GM21360 (cell line): ENCODE measurements around the gene HYOU1.
"Not testable (repeated sequence)": the region's sequence is repeated elsewhere in the genome, so short reads cannot be mapped to it uniquely, and the experiment has no call there.

Experiments used
- ATAC-seq: cut with Tn5 transposase; IDR thresholded peaks from one replicate; pipeline ENCODE4 v1.9.1; 2021; ENCODE audit warnings: mild to moderate bottlenecking, moderate library complexity; ENCODE audit not compliant: unreplicated experiment

HYOU1 gene

DNA sequence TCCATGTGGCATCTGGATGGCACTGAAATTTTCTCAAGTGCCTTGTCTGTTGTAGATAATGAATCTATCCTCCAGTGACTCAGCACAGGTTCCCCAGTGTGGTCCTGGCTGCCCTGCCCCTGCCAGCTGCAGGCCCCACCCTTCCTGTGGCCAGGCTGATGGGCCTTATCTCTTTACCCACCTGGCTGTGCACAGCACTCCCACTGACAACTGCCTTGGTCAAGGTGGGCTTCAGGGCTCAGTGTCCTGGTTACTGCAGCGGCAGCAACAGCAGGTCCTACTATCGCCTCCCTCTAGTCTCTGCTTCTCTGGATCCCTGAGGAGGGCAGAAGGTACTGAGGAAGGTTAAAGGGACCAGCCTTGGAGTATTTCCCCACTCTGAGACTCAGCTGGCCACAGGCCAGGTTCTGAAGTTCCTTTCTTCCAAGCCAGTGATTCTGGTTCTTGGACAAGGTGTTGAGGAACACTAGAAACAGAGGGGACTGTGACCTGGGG, 30.8 kb upstream of the HYOU1 start:
- ATAC-seq, result no peak

DNA sequence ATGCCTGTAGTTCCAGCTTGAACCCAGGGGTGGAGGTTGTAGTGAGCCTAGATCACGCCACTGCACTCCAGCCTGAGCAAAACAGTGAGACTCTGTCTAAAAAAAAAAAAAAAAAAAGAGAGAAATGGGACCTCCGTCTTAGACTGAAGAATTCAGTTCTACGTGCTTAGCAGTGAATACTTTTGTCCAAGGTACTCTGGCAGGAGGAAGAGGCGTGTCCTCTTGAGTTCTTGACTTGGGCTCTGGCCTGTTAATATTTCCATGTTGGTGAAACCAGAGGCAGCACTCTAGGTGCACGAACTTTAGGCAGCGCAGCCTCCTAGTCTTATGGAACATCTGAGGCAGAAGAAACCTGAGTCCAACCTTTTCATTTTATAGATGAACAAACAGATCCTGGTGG, 30.1 kb upstream of the HYOU1 start:
- no peak for ATAC-seq

DNA sequence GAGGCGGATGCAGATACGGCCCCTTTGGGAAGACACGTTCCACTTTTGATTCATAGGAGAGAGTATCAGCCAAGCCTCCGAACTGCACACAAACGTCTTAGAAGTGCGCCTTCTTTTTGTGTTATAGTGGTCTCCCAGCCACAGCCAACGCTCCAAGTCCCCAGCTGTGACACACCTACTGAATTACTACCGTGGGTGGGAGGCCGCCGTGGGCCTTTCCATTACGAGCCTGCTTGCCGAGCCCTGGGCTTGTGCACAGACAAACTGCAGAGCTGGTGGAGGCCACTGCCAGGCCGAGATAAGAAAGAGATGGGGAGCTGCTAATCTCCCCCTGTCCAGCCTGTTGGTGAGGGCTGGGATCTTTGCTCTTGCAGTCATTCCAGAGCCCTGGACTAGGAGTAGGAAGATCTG, 28.4 kb upstream of the HYOU1 start:
- ATAC-seq, result no peak

DNA sequence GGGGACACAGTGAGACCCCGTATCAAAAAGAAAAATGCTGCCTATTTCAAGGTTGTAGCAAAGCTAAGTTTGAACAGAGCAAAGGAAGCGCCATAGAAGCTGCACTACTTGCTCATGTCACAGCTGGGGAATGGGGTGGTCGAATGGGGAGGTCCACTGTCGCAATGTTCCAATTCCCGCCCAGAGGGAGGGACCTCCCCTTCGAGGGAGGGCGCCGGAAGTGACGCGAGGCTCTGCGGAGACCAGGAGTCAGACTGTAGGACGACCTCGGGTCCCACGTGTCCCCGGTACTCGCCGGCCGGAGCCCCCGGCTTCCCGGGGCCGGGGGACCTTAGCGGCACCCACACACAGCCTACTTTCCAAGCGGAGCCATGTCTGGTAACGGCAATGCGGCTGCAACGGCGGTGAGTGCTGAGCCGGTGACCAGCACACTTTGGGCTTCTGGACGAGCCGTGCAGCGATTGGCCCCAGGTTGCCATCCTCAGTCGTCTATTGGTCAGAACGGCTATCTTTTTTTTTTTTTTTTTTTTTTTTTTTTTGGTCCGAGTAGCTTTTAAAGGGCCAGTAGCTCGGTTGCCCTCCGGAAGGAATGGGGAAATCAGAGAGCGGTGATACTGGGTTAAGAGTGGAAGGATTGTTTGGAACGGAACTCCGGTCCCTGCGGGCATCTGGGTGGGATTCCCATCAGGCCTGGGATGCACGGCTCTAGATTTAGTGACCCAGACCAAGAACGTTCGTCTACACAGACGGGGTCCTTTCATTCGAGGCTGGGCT, 27.8 kb upstream of the HYOU1 start, which contains the start of gene HMBS:
TSS of gene HMBS (plus strand) at position 219 of the 774 bp plus-strand sequence. CDS start at position 372, 153 bp downstream.
- peak; percentile 78 for ATAC-seq

DNA sequence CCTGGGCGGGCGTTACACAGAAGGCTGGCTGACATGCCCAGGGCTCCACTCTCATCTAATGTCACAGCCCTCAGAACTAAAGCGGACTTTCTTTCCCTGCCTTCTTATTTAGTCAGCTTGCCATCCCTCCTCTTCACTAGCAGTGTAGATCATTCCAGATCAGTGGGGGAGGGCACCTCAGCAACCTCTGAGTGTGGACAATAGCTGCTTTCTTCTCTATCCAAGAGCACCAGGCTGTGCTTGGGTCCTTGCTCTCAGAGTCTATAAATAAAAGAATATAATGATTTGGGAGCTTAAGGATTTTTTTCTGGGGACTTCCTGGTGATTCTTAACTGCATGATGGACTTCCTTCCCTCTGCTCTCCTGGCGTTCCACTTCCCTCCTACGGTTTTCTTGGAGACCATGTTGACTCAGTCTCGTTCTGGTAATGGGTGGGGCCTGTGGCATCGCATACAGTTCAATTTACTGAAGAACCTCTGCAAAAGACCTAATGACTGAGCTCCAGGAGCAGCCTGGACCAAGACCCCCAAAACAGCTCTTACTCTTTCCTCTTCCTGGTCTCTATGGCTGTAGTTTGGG, 24.8 kb upstream of the HYOU1 start:
- ATAC-seq, result no peak

DNA sequence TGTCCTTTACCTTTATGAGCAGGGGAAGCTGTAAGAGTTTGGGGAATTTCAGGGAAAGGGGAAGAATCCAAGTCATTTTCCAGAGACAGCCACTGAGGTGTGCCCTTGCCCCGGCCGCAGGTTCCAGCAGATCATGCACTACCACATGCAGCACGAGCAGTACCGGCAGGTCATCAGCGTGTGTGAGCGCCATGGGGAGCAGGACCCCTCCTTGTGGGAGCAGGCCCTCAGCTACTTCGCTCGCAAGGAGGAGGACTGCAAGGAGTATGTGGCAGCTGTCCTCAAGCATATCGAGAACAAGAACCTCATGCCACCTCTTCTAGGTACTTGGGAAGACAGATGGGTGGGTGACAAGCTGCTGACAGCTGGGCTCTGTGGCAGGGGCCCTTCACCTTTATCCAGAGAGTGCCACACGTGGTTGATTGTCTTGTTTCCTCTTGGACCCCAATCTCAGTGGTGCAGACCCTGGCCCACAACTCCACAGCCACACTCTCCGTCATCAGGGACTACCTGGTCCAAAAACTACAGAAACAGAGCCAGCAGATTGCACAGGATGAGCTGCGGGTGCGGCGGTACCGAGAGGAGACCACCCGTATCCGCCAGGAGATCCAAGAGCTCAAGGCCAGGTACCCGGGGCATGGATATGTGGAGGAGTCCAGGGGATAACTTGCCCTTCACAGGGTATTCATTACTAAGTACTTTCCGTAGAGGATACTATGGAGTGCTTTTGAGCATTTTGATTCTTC, 21.8 kb upstream of the HYOU1 start:
- ATAC-seq, result no peak

DNA sequence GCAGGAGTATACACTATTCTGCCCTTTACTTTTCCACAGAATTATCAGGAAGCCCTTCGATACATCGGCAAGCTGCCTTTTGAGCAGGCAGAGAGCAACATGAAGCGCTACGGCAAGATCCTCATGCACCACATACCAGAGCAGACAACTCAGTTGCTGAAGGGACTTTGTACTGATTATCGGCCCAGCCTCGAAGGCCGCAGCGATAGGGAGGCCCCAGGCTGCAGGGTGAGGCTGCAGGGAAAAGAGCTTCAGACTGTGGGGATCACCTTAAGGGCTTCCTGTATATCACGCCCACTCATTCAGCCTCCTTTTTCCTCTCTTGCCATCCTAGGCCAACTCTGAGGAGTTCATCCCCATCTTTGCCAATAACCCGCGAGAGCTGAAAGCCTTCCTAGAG, 20.8 kb upstream of the HYOU1 start:
- ATAC-seq, result no peak

DNA sequence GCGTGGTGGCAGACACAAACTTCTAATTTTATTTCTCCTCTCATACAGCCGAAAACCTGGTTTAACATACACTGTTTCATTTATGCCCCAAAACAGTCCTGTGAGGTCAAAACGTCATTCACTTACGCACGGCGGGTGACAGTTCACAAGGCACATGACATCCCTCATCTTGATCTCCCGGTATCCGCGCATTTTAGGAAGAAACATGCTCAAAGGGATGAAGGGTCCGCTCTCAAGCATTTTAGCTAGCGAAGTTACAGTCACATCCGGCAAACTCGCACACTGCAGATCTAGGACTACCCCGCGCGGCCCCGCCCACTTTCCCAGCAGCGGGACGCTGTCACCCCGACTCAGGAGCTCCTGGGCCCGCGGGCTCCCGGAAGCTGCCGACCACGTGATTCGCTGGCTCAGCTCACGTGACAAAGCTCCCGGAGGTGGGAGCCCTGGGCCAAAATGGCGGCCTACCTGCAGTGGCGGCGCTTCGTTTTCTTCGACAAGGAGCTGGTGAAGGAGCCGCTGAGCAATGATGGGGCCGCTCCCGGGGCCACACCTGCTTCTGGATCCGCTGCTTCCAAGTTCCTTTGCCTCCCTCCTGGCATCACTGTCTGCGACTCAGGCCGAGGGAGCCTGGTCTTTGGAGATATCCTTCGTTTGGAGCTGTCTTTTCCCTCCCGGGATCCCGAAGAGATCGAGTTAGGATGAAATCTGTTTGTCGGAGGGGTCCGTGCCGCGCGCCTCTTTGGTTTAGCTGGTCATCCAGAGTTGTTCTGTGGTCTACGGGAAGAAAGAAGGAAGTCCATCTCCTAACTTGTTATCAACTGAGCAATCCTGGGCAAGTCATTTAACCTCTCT, 10.6 kb upstream of the HYOU1 start, which contains the start of gene VPS11:
TSS of gene VPS11 (plus strand) at position 448 of the 852 bp plus-strand sequence. CDS start at position 454, 6 bp downstream.
- ATAC-seq, result peak; percentile 87

DNA sequence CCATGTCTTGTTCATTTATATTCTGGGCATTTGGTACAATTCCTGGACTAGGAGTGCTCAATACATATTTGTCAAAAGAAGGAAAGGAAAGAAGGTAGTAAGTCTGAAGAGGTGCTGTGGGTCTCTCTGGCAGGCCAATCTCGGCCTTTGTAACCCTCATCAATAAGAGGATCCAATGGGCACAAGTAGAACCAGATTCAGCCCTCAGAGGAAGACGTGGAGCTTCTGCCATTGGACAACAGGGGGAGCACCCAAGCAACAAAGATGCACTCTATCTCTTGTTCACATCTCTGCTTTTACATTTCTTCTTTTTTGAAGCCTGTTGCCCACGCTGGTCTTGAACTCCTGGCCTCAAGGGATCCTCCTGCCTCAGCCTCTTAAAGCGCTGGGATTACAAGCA, 8.4 kb upstream of the HYOU1 start:
- ATAC-seq, result no peak

DNA sequence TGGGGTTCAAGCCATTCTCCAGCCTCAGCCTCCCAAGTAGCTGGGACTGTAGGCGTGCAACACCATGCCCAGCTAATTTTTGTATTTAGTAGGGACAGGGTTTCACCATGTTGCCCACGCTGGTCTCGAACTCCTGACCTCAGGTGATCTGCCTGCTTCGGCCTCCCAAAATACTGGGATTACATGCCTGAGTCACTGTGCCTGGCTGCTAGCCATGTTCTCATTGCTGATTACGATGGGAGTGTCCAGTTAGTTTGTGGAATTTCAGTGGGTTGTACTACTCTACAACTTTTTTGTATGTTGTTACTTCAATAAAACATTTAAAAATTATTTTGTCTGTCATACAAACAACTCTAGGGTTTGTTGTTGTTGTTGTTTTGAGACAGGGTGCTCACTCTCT, 5.8 kb upstream of the HYOU1 start:
- no peak for ATAC-seq

DNA sequence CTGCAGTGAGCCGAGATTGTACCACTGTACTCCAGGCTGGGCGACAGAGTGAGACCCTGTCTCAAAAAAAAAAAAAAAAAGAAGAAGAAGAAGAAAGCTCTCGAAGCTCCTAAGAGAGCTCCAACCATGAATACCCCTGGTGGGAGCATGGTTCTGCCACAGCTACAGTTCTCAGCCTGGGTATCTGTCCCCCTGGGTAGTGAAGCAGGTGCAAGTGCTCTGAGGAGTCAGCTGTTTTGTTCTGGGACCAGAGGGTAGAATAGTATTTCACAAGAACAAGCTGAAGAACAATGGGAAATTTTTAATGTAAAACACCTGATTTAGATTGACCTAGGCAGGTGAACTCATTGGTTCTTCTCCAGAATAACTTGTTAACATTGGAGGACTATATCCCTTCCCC, 4.3 kb upstream of the HYOU1 start:
- ATAC-seq, result no peak

DNA sequence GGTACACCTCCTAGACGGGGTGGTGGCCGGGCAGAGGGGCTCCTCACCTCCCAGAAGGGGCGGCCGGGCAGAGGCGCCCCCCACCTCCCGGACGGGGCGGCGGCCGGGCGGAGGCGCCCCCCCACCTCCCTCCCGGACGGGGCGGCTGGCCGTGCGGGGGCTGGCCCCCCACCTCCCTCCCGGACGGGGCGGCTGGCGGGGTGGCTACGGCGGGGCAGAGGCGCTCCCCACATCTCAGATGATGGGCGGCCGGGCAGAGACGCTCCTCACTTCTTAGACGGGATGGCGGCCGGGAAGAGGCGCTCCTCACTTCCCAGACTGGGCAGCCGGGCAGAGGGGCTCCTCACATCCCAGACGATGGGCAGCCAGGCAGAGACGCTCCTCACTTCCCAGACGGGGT, 2.1 kb upstream of the HYOU1 start:
- ATAC-seq, result not testable (repeated sequence)

DNA sequence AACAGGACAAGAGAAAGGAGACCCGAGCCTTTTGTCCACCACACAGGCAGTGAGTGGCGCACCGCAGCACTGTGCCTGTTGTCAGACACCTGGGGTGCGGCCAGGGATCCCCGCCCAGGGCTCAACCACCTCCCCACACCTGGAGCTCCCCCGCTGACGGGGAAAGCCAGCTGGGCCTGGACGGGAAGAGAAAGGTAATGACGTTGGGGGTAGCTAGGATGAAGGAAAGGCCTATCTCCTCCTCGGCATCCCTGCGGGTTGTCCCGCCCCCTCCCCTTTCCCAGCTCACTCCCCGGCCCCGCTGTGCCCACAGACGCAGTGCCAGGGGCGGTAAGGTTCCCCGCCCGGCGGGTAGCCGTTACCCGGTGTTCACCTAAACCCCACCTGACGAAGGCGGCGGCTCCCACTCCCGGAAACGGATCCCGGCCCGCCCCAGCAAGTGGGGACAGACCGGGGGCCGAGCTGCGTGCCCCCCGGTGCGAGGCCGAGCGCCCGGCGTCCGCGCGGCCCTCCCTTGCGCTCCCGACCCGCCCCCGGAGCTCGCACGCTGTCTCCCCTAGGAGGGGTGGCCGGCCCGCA, 495 bp downstream of the HYOU1 start:
- peak; percentile 6 for ATAC-seq

DNA sequence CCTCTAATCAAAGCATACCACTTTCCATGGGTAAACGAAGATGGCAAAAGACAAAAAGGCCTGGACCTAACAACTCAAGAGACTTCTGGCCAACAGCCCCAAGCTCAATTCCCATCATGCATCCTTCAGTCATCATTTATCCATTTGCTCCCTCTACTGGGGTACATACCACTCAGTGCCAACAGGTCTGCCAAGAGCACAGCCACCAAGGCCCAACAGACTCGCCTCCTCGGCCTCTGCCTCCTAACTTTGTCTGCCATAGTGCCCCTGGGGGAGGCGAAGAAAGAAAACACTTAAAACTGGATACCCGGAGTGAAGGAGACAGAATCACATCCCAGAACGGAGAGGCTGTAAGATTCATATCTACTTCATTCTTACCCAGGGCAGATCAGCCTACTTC, 1.1 kb downstream of the HYOU1 start:
- no peak for ATAC-seq

DNA sequence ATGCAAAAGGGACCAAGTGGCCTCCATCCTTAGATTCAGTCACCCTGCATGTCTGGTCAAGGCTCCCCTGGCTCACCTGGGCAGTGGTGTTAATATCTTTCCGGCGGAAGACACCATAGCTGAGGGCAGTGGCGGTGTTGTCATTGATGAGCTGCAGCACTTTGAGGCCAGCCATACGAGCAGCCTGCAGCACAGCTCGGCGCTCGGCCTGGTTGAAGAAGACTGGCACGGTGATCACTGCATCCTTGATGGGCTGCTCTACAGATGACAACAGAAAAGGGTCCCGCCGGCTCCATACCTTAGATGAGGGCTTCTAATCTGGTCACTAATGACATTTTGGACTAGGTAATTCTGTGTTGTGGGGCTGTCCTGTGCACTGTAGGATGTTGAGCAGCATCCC, 2.6 kb downstream of the HYOU1 start:
- ATAC-seq, result no peak

DNA sequence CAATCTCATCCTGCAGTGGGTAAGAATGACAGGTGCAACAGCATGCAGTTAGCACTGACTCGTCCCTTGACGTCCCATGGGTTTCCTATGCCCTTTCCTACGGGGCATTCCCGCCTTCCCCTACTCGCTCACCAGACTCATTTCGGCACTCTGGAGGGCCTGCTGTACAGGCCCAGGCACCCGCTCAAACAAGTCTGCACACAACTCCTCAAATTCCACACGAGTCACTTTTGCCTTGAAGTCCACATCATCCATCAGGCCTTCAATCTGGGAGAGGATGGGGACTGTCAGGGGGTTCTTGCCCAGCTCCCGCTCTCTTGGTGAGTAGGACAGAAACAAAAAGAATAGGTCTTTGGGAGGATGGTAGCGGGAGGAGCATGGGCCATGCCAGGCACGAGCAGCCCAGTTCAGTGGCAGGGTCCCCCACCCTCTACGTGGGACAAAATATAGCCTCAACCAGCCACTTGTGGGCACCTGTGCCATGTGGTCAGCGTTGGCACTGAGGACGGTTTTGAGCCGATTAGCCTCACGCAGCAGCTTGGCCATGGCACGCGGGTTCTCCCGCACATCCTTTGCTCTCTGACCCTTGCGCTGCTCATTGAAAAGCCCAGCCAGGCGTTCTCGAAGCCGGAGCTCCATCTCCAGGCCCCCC, 4.7 kb downstream of the HYOU1 start:
- ATAC-seq, result no peak

DNA sequence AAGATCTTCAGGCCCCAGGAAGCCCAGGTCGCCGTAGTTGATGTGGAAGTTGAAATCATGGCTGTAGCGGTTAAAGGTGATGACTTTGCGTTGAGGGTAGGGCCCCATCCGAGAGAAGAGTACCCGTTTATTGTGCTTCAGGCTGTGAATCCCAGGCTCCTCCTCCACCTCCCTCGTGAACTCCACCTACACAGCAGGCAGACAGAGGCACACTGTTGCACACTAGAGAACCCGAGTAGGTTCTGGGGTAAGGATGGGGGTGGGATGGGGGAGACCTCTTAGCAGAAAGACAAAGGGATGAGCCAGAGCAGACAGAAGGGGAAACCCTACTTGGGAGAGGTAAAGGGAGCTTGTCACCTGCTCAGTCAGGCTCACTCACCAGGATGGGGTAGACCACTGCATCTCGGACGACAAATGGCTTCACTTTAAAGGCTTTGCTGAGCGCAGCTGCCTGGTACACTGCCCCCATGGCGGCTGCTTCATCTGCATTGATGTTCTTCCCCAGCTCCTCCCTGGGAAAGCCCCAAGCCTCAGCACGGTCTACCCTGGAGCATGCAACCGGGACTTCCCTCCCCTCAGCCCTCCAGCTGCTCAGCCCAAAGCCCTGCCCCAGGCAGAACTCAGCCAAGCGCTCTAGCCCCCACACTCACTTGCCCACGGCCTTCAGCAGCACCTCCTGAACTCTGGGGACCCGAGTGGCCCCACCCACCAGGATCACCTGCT, 5.4 kb downstream of the HYOU1 start:
- ATAC-seq, result peak; percentile 47

DNA sequence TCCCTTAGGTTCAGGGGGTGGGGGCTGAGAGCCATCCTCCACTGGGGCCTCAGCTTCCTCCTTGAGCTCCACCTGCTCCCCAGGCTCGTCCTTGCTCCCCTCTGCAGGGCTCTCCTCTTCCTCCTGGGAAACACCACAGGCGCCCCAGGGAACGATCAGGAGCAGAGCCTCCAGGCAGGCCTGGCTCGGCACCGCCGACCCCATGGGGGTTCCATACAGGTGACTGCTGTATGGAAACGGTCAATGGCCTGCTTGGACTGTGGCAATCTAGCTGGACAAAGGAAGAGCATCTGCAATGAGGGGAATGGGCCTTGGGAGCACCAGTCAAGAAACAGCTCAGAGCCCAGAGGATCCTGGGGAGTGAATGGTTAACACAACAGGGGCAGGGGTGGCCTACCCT, 7.9 kb downstream of the HYOU1 start:
- ATAC-seq, result no peak

DNA sequence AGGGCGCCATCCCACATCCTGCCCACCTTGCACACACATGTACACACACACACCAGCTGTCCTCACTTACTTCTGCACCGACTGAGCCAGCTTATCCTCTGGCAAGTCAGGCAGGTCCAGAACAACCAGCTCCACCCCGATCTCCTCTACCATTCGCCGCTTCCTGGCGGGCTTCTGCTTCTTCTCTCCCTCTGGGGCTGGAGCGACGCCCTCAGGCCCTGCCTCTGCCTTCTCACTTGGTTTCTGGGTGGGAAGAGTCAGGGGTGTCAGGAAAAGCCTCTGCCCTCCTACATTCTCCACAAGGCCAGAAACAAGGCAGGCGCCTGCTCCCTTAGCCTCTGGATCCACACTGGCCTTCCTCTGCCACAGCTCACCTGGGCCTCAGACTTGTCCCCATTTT, 8.4 kb downstream of the HYOU1 start:
- no peak for ATAC-seq
